Psoas muscle (tissue), 8 donors: Measurements from ENCODE around the gene LGI1. TPM values are rescaled to one million over a fixed set of nuclear protein-coding genes. Genes with fewer than 3 reads are reported as not detected.
"Not testable (repeated sequence)": the region's sequence is repeated elsewhere in the genome, so short reads cannot be mapped to it uniquely, and the experiment has no call there.

Experiments used
- ATAC-seq, 4 donors: fragments of 200-7000 bp; cut with Tn5 transposase; one replicate each; pipeline ENCODE4 v1.9.1; 2020; ENCODE audit warnings: moderate library complexity in 3 of 4, mild to moderate bottlenecking in 2 of 4
- DNase-seq, 2 donors: peaks; one replicate each; pipeline ENCODE4 v3.0.0-alpha.2; 2020
- H3K27ac ChIP-seq: fragments of 200-600 bp; one replicate; pipeline ENCODE4 v1.8.0; 2022
- H3K27me3 ChIP-seq, 3 donors: fragments of 200-600 bp in 1 of 3; one replicate each; pipeline versions ENCODE4 v1.6.1 to v1.8.0; 2013 to 2022; ENCODE audit warnings: low read length in 2 of 3, mild to moderate bottlenecking in 2 of 3, moderate library complexity in 1 of 3; ENCODE audit not compliant: insufficient read depth in 3 of 3
- H3K36me3 ChIP-seq, 2 donors: fragments of 200-600 bp in 1 of 2; one replicate each; pipeline versions ENCODE4 v1.6.1 to v1.8.0; 2013 to 2022; ENCODE audit warnings: low read depth in 1 of 2, mild to moderate bottlenecking in 1 of 2, moderate library complexity in 1 of 2; ENCODE audit not compliant: insufficient read depth in 1 of 2
- H3K4me1 ChIP-seq: fragments of 200-600 bp; one replicate; pipeline ENCODE4 v1.8.0; 2022
- H3K4me3 ChIP-seq: fragments of 200-600 bp; one replicate; pipeline ENCODE4 v1.8.0; 2022; ENCODE audit warnings: mild to moderate bottlenecking
- H3K9me3 ChIP-seq: fragments of 200-600 bp; one replicate; pipeline ENCODE4 v1.8.0; 2022
- WGBS, 3 donors: extraction: QIAGEN DNeasy Blood & Tissue Kit; methylation state at CpG; one replicate each; pipeline versions ENCODE4 v1.1.6 to v1.1.7; 2013; 5-methylcytosine and 5-hydroxymethylcytosine counted together
- intact Hi-C, 2 donors: fragments of 100-400 bp; cut with DNase I; formaldehyde crosslinking; loops; one replicate each; pipeline versions ENCODE4 v1.11.0 to v1.14.2; 2022
- polyA plus RNA-seq, 3 donors: library from polyadenylated mRNA; stranded (reverse); fragments of 200-250 nt; gene quantifications; one replicate each; pipeline ENCODE4 v1.2.3, GENCODE V29; 2013
- total RNA-seq, 4 donors: library from RNA; stranded (reverse); fragmentation: NEBNext Ultra II Directional in 2 of 4; extraction: Animal tissue kit (Norgen Biotek cat#: 25700) in 2 of 4; gene quantifications; one replicate each; pipeline versions ENCODE4 v1.2.1 to v1.2.4, GENCODE V29; 2021 to 2023
- TF ChIP-seq, protein P1 (sequence below): fragments of 200-600 bp; IDR thresholded peaks from one replicate; pipeline ENCODE4 v1.8.0; 2022; ENCODE audit warnings: antibody characterized with exemption
- donor health status: healthy with polysubstance abuse.
- donor health status: DM: no; HTN: no; CAD: no; lungs with moderate emphysema.
- donor health status: Bipolar disorder and iron deficiency.
- donor health status: healthy.
- donor health status: DM: yes; HTN: yes; CAD: no.
- donor health status: DM: no; HTN: no; CAD: no.
- donor health status: DM: no; HTN: no; CAD: no.
- donor health status: DM: yes; HTN: yes; CAD: no.

Gene LGI1
- total and polyA plus RNA-seq, 7 donors: 0.20 to 7.3 (median 1.4) TPM

DNA sequence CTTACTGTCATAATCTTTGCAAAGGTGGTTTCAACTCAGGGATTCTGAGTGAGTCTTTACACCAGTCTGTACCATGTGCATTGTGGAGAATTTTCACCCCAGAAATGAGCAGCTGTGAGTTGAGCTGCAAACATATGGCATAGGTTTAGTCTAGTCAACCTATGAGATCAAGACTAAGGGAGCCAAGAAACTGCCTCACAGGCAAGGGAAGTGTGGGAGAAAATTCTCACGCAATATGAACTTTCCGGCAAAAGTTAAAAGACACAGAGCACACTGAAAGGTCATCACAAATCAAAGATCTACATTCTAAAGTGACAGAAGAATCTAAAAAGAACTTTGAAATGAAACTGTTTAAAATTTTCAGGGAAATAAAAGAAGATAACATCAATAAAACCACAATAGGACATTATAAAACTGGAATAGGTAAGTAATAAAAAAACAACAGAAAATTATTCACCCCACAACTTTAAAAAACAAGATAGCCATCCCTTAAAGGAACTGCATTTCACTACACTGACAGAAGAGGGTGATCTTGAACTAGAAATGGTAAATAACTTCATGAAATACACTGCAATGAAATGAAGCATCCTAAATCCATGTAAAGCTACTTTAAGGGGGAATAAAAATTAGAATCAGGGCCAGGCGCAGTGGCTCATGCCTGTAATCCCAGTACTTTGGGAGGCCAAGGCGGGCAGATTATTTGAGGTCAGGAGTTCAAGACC, 63.5 kb downstream of the LGI1 start:
- ATAC-seq (no peak), DNase-seq (no peak)
- Histone ChIP-seq H3K36me3 (no peaks in the 10 kb centered on the region), H3K4me3 (no peak overlapping the region), H3K27ac (no peak overlapping the region), H3K4me1 (no peaks in the 10 kb centered on the region), H3K27me3 (peaks cover 0 to 4% (median 2%) of the 10 kb centered on the region in 3 donors), H3K9me3 (no peaks in the 10 kb centered on the region)
- WGBS, 3 donors: 71 to 79% (median 72%) methylated on average over 4 of the region's 4 CpGs
- TF ChIP-seq, protein P1, sequence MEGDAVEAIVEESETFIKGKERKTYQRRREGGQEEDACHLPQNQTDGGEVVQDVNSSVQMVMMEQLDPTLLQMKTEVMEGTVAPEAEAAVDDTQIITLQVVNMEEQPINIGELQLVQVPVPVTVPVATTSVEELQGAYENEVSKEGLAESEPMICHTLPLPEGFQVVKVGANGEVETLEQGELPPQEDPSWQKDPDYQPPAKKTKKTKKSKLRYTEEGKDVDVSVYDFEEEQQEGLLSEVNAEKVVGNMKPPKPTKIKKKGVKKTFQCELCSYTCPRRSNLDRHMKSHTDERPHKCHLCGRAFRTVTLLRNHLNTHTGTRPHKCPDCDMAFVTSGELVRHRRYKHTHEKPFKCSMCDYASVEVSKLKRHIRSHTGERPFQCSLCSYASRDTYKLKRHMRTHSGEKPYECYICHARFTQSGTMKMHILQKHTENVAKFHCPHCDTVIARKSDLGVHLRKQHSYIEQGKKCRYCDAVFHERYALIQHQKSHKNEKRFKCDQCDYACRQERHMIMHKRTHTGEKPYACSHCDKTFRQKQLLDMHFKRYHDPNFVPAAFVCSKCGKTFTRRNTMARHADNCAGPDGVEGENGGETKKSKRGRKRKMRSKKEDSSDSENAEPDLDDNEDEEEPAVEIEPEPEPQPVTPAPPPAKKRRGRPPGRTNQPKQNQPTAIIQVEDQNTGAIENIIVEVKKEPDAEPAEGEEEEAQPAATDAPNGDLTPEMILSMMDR: peak; percentile 29
- intact Hi-C loops: no loop called here

DNA sequence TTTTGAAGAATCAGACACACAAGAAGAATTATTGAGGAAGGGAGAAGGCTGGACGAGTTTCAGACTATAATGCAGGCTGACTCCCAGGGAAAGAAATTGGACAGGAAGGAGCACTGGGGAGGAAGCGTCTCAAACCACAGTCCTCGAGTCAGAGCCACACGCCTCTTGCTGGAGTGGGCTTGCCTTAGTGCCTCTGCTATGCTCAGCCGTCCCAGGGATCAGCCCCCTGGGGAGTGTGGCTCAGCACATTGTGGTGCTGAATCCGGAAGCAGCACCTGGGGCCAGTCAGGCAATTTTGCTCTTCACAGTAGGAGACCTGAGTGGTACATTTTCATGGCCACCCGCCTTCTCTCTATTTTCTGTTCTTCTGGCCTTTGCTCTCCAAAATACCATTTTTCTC, 68.6 kb downstream of the LGI1 start:
- no peak overlapping the region for H3K4me3 ChIP-seq
- H3K9me3 ChIP-seq: no peaks in the 10 kb centered on the region
- no peaks in the 10 kb centered on the region for H3K36me3 ChIP-seq
- H3K27me3 ChIP-seq: peaks cover 0 to 4% (median 0%) of the 10 kb centered on the region in 3 donors
- ATAC-seq (no peak), DNase-seq (no peak)
- no peaks in the 10 kb centered on the region for H3K4me1 ChIP-seq
- WGBS, 3 donors: 25 to 29% (median 27%) methylated on average over 7 of the region's 7 CpGs
- intact Hi-C loops: no loop called here
- H3K27ac ChIP-seq: no peak overlapping the region
- TF ChIP-seq, protein P1: no peak

DNA sequence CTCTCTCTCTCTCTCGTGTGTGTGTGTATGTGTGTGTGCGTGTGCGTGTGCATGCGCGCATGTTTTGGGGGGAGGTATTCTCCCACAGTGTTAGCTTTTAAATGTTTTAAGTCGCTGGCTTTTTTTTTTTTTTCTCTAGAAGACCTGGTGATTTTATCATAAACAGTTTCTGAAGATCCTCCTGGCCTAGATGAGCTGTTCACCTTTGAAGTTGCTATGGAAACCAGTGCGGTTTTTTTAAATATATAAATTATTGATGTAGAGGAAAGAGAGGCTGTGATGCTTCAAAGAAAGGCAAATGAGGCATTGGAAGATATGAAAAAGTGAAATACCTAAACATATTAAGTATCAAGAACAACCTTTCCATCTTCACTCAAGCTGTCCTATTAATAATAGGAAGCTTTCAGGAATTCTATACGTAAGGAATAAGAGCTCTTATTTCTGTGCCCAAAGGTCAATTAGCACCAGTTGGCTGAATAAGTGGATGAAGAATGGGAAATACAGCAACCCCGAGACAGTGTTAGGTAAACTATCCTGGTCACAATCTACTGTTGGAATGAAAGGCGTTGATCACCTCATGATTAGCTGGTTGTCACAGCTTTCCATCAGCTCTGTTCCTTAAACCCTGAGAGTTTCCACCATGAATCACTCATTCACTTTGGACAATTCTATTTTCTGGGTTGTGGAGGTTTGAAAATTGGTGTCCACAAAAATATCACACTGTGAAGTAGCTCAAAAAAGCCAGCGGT, 69.5 kb downstream of the LGI1 start:
- H3K36me3 ChIP-seq: no peaks in the 10 kb centered on the region
- intact Hi-C loops: no loop called here
- TF ChIP-seq, protein P1: no peak
- H3K4me3 ChIP-seq: no peak overlapping the region
- no peaks in the 10 kb centered on the region for H3K9me3 ChIP-seq
- ATAC-seq (no peak), DNase-seq (no peak)
- no peaks in the 10 kb centered on the region for H3K4me1 ChIP-seq
- no peak overlapping the region for H3K27ac ChIP-seq
- whole genome bisulfite sequencing, 3 donors: 80 to 85% (median 80%) methylated on average over 11 of the region's 11 CpGs
- peaks cover 0 to 4% (median 0%) of the 10 kb centered on the region in 3 donors for H3K27me3 ChIP-seq

DNA sequence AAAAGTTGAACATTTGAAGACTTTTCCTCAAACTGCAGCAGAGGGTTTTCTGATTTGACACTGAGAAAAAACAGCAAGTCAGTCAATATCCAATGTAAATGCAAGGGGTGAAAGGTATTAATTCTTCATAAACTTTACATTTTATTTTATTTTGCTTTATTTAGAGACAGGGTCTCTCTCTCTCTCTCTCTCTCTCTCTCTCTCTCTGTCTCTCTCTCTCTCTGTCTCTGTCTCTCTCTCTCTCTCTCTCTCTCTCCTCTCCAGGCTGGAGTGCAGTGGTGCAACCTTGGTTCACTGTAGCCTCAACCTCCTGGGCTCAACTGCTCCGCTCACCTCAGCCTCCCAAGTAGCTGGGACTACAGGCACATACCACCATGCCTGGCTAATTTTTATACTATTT, 73.3 kb downstream of the LGI1 start:
- DNase-seq, H3K27ac ChIP-seq, H3K27me3 ChIP-seq, H3K4me1 ChIP-seq, intact Hi-C loops, H3K4me3 ChIP-seq, ATAC-seq, H3K36me3 ChIP-seq, H3K9me3 ChIP-seq: not testable (repeated sequence)
- 85 to 100% (median 100%) methylated on average over 1 of the region's 1 CpG for WGBS, 3 donors

DNA sequence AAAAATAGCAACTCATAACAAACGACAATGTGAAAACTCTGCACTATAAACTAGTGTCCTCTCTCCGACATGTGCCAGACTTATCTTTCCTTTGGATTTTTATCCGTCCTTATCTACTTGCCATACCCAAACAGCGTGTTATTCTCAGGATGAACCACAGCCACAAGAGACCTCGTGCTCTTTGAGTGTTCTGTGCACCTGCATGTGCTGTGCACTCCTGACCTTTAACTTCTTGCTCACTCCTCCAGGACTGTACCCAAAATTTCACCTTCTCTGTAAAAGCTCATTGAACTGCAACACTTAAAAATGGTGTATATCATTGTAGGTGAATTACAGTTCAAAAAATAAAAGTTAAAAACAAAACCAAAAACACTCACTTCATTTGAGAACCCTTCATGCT, 78.0 kb downstream of the LGI1 start:
- Histone ChIP-seq H3K4me3 (no peak overlapping the region), H3K4me1 (no peaks in the 10 kb centered on the region), H3K9me3 (no peaks in the 10 kb centered on the region), H3K27me3 (no peaks in the 10 kb centered on the region), H3K36me3 (no peaks in the 10 kb centered on the region), H3K27ac (no peak overlapping the region)
- ATAC-seq (no peak), DNase-seq (no peak)
- intact Hi-C loops: no loop called here
- WGBS, 3 donors: 59 to 79% (median 64%) methylated on average over 5 of the region's 5 CpGs
- TF ChIP-seq, protein P1: no peak
